NCI-H82 (cell line): ENCODE measurements around the gene BSX.

Source experiments
- DNase-seq: peaks from one replicate; lab custom pipeline; 2025; lab: John Stamatoyannopoulos, UW

The BSX gene

DNA sequence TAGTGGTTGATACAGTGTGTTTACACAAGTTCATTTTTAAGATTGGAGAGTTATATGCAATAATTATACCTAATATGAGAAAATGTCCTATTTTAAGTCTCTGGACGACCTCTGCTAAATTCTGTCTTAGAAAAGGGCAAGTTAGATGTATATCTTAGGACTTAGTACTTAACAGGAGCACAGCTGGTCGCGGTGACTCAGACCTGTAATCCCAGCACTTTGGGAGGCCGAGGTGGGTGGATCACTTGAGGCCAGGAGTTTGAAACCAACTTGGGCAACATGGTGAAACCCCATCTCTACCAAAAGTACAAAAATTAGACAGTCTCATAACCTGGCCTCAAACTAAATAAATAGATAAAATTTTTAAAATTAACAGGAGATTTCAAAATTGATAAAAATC, 27.2 kb downstream of the BSX start:
- DNase-seq: no peak

DNA sequence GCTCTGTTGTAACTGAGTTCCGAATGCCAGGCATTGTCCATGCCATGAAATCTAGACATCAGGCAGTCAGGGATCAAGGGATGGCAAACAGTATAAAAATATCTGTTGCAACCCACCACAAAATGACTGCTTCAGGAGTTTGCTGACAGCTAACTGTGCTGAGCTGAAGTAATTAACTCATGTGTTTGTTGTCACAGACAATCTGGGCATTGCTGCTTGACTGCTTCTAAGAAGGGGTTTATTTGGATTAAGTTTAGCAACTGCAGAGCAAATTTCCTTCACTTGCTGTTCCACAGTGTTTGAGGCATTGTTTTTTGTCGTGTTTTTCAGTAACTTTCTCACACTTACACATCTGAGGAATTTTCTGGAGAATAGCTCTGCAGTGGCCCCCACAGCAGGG, 30.4 kb downstream of the BSX start:
- peak; percentile 12 for DNase-seq

DNA sequence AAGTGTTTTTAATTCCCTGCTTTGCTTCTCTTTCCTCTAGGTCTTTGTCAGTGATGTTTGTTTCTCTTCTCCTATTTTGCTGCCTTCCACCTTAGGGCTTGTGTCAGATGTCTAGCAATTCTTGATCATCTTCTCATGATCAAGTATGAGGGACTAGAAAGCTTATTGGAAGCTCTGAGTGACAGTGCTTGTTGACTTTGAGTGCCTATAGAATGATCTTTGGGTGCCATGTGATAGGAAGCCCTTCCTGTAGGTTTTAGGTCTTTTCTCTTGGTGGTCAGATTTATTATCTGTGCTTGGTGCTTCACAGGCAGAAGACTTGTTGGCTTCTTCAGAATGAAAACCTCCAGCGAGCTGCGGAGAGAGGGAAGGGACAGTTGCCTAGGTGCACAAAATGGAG, 43.1 kb downstream of the BSX start:
- no peak for DNase-seq

DNA sequence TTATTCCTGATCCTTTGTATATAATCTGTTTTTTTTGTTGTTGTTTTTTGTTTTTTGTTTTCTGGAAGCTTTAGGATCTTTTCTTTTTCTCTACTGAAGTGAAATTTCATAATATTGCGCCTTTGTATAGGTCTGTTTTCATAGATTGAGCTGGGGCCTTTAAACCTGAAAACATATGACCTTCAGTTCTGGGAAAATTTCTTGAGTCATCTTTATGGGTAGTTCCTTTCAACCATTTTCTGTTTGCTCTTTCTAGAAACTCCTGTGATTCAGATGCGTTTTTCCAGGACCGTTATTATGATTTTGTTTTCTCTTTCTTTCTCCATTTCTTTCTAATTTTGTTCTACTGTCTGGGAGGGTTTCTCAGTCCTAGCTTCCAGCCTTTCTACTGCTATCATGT, 43.7 kb downstream of the BSX start:
- no peak for DNase-seq

DNA sequence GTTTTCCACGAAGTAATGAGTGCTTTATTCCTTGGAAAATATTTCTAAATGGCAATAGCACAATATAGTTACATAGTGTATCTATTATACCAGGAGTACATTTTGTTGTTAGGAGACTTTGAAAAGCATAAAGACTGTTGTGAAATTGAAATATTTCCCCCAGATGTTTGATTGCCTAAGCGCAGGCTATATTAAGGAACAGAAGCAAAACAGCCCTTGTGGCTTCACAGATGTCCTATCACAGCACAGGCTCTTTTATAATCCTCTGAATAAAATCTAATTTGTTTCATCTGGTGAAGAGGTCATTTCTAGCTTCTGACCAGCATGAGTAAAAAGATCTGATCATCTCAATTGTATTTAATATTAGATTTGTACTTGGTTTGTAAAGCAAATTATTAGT, 48.2 kb downstream of the BSX start:
- DNase-seq: no peak

DNA sequence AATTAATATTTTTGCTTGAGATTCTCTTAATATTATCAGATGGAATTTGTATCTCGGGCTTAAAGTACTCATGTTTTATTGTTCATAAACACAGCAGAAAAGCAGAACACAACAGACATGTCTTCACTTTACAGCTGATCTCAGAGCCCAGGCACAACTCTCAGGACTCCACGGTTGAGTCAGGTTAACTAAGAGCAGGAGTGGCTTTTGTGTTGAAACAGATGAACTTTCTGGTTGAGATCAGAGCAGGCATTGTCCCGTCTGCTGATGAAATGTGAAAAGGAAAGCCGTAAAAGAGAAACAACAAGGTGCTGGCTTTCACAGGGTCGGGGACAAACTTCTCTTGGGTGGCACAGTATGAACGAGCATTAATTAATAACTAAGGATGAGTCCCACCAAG, 50.1 kb downstream of the BSX start:
- no peak for DNase-seq
